Measurements from ENCODE around the gene DUOXA1. TPM values are rescaled to one million over a fixed set of nuclear protein-coding genes. Genes with fewer than 3 reads are reported as not detected.
"Not testable (repeated sequence)": the region's sequence is repeated elsewhere in the genome, so short reads cannot be mapped to it uniquely, and the experiment has no call there.

The DUOXA1 gene
- total RNA-seq, 1 donor from 2014 or later = 131 TPM

GRCh38 chr15:45150997-45151396 is 21.3 kb upstream of the DUOXA1 start:
- no peak for ATAC-seq

- no peak for ATAC-seq
Measured at GRCh38 chr15:45150481-45150880, 20.8 kb upstream of the DUOXA1 start.

- ATAC-seq = no peak
Measured at GRCh38 chr15:45149060-45149459, 19.4 kb upstream of the DUOXA1 start.

DNA sequence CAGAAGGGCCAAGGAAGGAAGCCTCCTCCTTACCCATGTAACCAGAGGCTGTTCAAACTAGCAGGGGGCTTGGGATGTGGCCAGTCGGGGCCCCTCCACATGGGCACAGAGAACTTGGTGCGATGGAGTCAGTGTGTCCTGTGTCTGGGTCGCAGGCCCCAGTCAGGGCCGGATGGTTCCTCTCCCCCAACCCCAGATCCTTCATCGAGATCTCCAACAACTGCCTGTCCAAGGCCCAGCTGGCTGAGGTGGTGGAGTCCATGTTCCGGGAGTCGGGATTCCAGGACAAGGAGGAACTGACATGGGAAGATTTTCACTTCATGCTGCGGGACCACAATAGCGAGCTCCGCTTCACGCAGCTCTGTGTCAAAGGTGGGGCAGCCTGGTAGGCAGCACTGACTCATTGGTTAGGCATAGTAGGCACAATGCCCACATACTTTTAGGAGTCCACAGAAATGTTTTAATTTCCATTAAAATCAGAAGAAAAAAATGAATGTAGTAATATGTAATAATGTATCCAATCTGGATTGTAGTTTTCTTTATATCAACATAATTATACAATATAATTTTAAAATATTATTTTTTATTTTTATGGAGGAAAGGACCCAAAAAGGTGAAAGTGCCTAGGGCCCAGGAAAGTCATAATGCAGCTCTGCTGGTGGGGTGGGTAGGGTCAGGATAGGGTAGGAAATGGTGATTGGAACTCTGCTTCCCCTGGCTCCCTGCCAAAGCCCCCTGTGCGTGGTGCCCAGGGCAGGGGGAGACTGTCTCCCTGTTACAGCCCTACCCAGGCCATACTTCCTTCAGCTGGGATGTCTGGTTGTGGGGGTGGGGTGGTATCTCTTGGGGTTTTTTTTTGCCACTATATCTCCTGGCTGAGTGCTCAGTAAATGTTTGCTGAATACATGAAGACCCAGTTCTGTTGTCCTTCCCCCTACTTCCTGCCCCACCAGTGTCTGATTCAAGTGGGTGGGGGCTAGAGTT is 18.7 kb upstream of the DUOXA1 start:
- ATAC-seq = peak; percentile 47

- ATAC-seq = no peak
Measured at GRCh38 chr15:45147606-45148005, 17.9 kb upstream of the DUOXA1 start.

DNA sequence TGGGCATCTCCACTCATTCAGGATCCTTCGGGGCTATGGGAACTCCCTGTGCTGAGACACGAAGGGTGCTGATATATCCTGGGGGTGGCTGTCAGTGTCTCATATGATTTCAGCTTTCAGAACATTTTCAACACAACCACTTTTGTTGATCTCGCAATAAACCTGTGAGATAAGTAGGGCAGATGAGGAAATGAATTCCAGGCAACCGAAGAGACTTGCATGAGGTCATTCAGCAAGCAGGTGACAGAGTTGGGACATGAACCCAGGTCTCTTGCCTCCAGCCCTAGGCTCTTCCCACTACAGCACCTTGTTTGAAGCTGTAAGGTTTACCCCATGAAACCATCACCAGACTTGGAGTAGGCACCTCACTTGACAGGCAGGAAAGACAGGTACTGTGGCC is 16.7 kb upstream of the DUOXA1 start:
- peak; percentile 81 for ATAC-seq

DNA sequence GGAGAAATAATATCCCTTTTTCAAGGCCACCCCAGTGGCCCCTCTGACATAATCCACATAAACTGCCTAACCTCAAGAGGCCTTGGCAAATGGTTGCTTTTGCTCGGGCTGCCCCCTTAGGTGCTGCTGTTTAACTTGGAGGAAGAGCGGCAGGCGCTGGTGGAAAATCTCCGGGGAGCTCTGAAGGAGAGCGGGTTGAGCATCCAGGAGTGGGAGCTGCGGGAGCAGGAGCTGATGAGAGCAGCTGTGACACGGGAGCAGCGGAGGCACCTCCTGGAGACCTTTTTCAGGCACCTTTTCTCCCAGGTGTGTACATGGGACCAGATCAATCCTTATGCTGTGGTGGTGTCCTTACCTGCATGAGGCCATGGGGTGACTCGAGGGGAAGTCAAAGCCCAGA is 15.1 kb upstream of the DUOXA1 start:
- no peak for ATAC-seq

DNA sequence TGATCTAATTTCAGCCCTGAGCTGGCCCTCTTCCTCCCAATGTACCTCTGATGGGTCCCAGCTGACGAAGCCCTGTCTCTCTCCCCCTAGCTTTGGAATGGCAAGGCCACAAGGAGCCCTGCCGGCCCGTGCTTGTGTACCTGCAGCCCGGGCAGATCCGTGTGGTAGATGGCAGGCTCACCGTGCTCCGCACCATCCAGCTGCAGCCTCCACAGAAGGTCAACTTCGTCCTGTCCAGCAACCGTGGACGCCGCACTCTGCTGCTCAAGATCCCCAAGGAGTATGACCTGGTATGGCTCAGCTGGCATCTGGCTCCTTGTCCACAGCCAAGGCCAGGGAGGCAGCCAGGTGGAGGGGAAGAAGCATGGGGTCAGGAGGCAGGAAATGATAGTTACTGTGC is 14.3 kb upstream of the DUOXA1 start:
- ATAC-seq = no peak

GRCh38 chr15:45143056-45143455 is 13.4 kb upstream of the DUOXA1 start:
- no peak for ATAC-seq

- ATAC-seq = no peak
Measured at GRCh38 chr15:45141386-45141785, 11.7 kb upstream of the DUOXA1 start.

DNA sequence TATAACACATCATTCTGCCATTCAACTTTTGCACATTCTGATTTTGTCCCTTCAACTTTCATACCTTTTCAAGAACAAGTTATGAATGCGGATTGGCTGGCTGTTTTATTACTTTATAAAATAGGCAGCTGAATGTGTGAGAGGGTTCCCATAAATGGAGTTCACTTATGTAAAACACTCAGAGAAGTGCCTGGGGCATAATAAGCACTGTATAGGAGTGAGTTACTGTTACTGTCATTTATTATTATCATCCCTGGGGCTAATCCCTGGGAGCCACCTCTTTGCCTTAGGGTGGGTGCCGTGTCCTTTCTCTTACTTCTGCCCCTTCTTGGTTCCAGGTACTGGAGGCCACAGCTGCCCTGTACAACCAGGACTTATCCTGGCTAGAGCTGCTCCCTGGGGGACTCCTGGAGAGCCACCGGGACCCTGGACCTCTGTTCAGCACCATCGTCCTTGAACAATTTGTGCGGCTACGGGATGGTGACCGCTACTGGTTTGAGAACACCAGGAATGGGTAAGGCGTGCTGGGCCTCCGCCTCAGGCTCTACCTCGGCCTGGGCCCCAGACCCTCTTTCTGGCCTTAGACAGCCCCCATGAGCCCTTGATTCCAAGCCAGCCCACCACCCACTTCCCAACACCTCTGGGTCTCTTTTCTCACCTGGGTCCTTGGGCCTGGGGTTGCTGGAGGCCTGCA is 11.0 kb upstream of the DUOXA1 start:
- ATAC-seq = no peak

DNA sequence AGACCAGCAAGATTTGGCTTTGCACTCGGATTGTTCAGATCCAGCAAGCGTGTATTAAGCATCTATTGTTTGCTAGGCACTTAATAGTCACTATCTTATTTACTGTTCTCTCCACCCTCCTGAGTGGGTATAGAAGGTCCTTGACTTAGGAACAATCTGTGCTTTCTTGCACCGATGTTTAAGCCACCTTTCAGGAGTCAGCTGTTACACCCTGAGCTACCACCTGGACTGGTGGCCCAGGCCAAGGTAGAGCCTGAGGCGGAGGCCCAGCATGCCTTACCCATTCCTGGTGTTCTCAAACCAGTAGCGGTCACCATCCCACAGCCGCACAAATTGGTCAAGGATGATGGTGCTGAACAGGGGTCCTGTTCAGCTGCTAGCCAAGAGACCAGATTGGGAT is 10.1 kb upstream of the DUOXA1 start:
- no peak for ATAC-seq

- no peak for ATAC-seq
Measured at GRCh38 chr15:45138814-45139765, 9.4 kb upstream of the DUOXA1 start.

- ATAC-seq = no peak
Measured at GRCh38 chr15:45137703-45138102, 8.0 kb upstream of the DUOXA1 start.

DNA sequence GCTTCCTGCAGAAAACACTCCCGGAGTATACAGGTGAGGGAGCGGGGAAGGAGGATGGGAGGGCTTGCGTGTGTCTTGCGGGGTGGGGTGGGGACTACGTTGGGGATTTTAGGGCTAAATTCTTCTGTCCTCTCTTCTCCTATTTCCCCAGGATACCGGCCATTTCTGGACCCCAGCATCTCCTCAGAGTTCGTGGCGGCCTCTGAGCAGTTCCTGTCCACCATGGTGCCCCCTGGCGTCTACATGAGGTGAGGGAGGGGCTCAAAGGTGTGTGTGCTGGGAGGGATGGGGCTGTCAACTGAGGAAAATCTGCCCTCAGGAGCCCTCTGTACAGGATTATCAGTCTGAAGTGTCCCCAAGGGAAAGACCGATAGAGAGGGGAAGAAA is 6.7 kb upstream of the DUOXA1 start:
- no peak for ATAC-seq

GRCh38 chr15:45135705-45136377 is 6.2 kb upstream of the DUOXA1 start:
- ATAC-seq = not testable (repeated sequence)

GRCh38 chr15:45134682-45135604 is 5.3 kb upstream of the DUOXA1 start:
- no peak for ATAC-seq

GRCh38 chr15:45134046-45134445 is 4.4 kb upstream of the DUOXA1 start:
- ATAC-seq = no peak

GRCh38 chr15:45133561-45133920 is 3.9 kb upstream of the DUOXA1 start:
- ATAC-seq = no peak

GRCh38 chr15:45132844-45133560 is 3.3 kb upstream of the DUOXA1 start:
- ATAC-seq = peak; percentile 17
